K562 (cell line): ENCODE data around the gene LMBR1. TPM values are rescaled to one million over a fixed set of nuclear protein-coding genes. Genes with fewer than 3 reads are reported as not detected.

Source experiments
- ATF3 ChIP-seq, 2 experiments: fragments of 450-650 bp in 1 of 2; sonication (generic) in 1 of 2; formaldehyde crosslinking in 1 of 2; IDR thresholded peaks in 1 of 2; conservative IDR thresholded peaks in 1 of 2; 2 replicates each; pipeline versions ENCODE4 v1.6.1 to v1.8.1; 2016 to 2023; ENCODE audit warnings: mild to moderate bottlenecking in 2 of 2, moderate library complexity in 2 of 2, inconsistent platforms in 1 of 2, missing genetic modification reagents in 1 of 2
- BCLAF1 ChIP-seq, 2 experiments: fragments of 450-650 bp in 1 of 2; IDR thresholded peaks; 2 replicates each; pipeline ENCODE4 v1.6.1; 2011 to 2017; ENCODE audit warnings: low read depth in 2 of 2, antibody characterized with exemption in 1 of 2, borderline replicate concordance in 1 of 2, low read length in 1 of 2, mild to moderate bottlenecking in 1 of 2, mixed read lengths in 1 of 2; ENCODE audit not compliant: control insufficient read depth in 1 of 2
- E2F3 ChIP-seq: fragments of 250-450 bp; sonication (Bioruptor Pico); IDR thresholded peaks from 2 replicates; pipeline ENCODE4 v1.4.0; 2020; ENCODE audit warnings: mild to moderate bottlenecking
- ELF1 ChIP-seq: fragments of 200-800 bp; sonication (Bioruptor generic); IDR thresholded peaks from 2 replicates; pipeline ENCODE4 v1.6.1; 2016; ENCODE audit warnings: missing genetic modification characterization, missing compliant biosample characterization
- GABPA ChIP-seq: fragments of 200-800 bp; sonication (Bioruptor generic); conservative IDR thresholded peaks from 2 replicates; pipeline ENCODE4 v1.6.1; 2016; ENCODE audit warnings: low read depth, missing genetic modification characterization, missing compliant biosample characterization
- GTF2A2 ChIP-seq: IDR thresholded peaks from 2 replicates; pipeline ENCODE4 v1.6.1; 2016; ENCODE audit warnings: mild to moderate bottlenecking, missing genetic modification characterization, missing compliant biosample characterization
- HNRNPLL ChIP-seq: fragments of 200-400 bp; formaldehyde crosslinking; IDR thresholded peaks from 2 replicates; pipeline ENCODE4 v1.6.1; 2017; ENCODE audit warnings: low read length, low read depth, mild to moderate bottlenecking; ENCODE audit not compliant: poor library complexity, severe bottlenecking
- JUNB ChIP-seq: fragments of 450-650 bp; formaldehyde crosslinking; conservative IDR thresholded peaks from 2 replicates; pipeline ENCODE4 v1.4.0; 2020; ENCODE audit warnings: mild to moderate bottlenecking
- MEF2A ChIP-seq: IDR thresholded peaks from 2 replicates; pipeline ENCODE4 v1.6.1; 2011; ENCODE audit warnings: low read depth, mild to moderate bottlenecking, low read length, moderate library complexity; ENCODE audit not compliant: control insufficient read depth
- MIER1 ChIP-seq: fragments of 450-650 bp; IDR thresholded peaks from 2 replicates; pipeline ENCODE4 v1.6.1; 2016; ENCODE audit warnings: antibody characterized with exemption, mild to moderate bottlenecking, low read depth
- NFIC ChIP-seq: fragments of 450-650 bp; IDR thresholded peaks from 2 replicates; pipeline ENCODE4 v1.6.1; 2017; ENCODE audit warnings: mild to moderate bottlenecking, inconsistent platforms
- PHTF2 ChIP-seq: fragments of 250-450 bp; sonication (Bioruptor Pico); IDR thresholded peaks from 2 replicates; pipeline ENCODE4 v1.5.0; 2021; ENCODE audit warnings: mild to moderate bottlenecking
- POLR2A ChIP-seq: fragments of 450-650 bp; conservative IDR thresholded peaks from 2 replicates; pipeline ENCODE4 v1.6.1; 2016
- POLR2AphosphoS5 ChIP-seq: IDR thresholded peaks from 2 replicates; pipeline ENCODE4 v1.6.1; 2011; ENCODE audit warnings: mild to moderate bottlenecking, low read depth, low read length, moderate library complexity; ENCODE audit not compliant: control insufficient read depth, insufficient read depth
- POLR2H ChIP-seq: IDR thresholded peaks from 2 replicates; pipeline ENCODE4 v1.6.1; 2016; ENCODE audit warnings: missing genetic modification characterization, low read depth, mild to moderate bottlenecking, control low read depth, missing compliant biosample characterization, moderate library complexity
- RHOXF2B ChIP-seq: fragments of 250-450 bp; sonication (Bioruptor Pico); conservative IDR thresholded peaks from 2 replicates; pipeline ENCODE4 v1.5.1; 2021
- SMARCC2 ChIP-seq: fragments of 450-650 bp; IDR thresholded peaks from 2 replicates; pipeline ENCODE4 v1.6.1; 2017; ENCODE audit warnings: antibody characterized with exemption, moderate library complexity, mild to moderate bottlenecking, low read depth
- TARDBP ChIP-seq: fragments of 450-650 bp; IDR thresholded peaks from 2 replicates; pipeline ENCODE4 v1.6.1; 2016
- ZBTB34 ChIP-seq: fragments of 250-450 bp; sonication (Bioruptor Pico); IDR thresholded peaks from 2 replicates; pipeline ENCODE4 v1.8.0; 2021; ENCODE audit warnings: mild to moderate bottlenecking, moderate library complexity
- ZNF253 ChIP-seq: fragments of 250-450 bp; sonication (Bioruptor Pico); conservative IDR thresholded peaks from 2 replicates; pipeline ENCODE4 v1.6.1; 2021; ENCODE audit warnings: mild to moderate bottlenecking
- ZNF263 ChIP-seq: sonication (generic); formaldehyde crosslinking; IDR thresholded peaks from 2 replicates; pipeline ENCODE4 v1.8.0; 2022; ENCODE audit warnings: mild to moderate bottlenecking, missing genetic modification reagents, borderline replicate concordance
- ZNF324 ChIP-seq: fragments of 250-450 bp; sonication (Bioruptor Pico); IDR thresholded peaks from 2 replicates; pipeline ENCODE4 v1.4.0; 2020; ENCODE audit warnings: mild to moderate bottlenecking
- ZSCAN32 ChIP-seq: fragments of 450-650 bp; formaldehyde crosslinking; IDR thresholded peaks from 2 replicates; pipeline ENCODE4 v1.4.0; 2020; ENCODE audit warnings: mild to moderate bottlenecking, moderate library complexity
- polyA plus RNA-seq, 8 experiments: library from polyadenylated mRNA; depleted of rRNA in 4 of 8; stranded (reverse) in 5 of 8; unstranded in 3 of 8; fragments of >200 nt; fragmentation: Nextera tagmentation in 2 of 8; fragmentation: Illumina TruSeq in 1 of 8; extraction: Ambion mirVana in 2 of 8; extraction: Trizol in 1 of 8; gene quantifications; 2 replicates each; pipeline versions ENCODE4 v1.2.1 to v1.2.3, GENCODE V29; 2011 to 2014; ENCODE audit warnings: inconsistent platforms in 1 of 8, missing spikeins in 1 of 8
- total RNA-seq, 7 experiments: library from RNA; depleted of rRNA in 6 of 7; stranded (reverse); fragments of >200 nt in 6 of 7; fragmentation: Illumina TruSeq in 2 of 7; extraction: Trizol in 2 of 7; gene quantifications; 2 replicates each; pipeline versions ENCODE4 v1.2.1 to v1.2.3, GENCODE V29; 2011 to 2021; ENCODE audit warnings: low replicate concordance in 1 of 7

The LMBR1 gene
- total and polyA plus RNA-seq, 9 of the 15 experiments (the other 6 are each of a cell fraction or from before 2014, with no cell fraction given) = 7.7 to 90.0 (median 59.9) TPM

- TF ChIP-seq MEF2A (no peak), POLR2H (tag) (no peak), MIER1 (no peak), ZNF324 (CRISPR knock-in tag) (no peak), GTF2A2 (tag) (0 out of 2 replicates have a peak, but pooled peaks have one; percentile 55), ZSCAN32 (CRISPR knock-in tag) (0 out of 2 replicates have a peak, but pooled peaks have one; percentile 48), NFIC (peak; percentile 71), RHOXF2B (no peak), POLR2AphosphoS5 (peak; percentile 72), ATF3 (IDR thresholded peaks at IDR 0.05) (0 out of 2 replicates have a peak, but pooled peaks have one; percentile 5), ATF3 (CRISPR knock-in tag; conservative IDR thresholded peaks at IDR 0.05) (no peak), POLR2A (peak; percentile 78), PHTF2 (CRISPR knock-in tag) (no peak), E2F3 (CRISPR knock-in tag) (0 out of 2 replicates have a peak, but pooled peaks have one; percentile 21), ELF1 (tag) (peak; percentile 78), ZNF263 (0 out of 2 replicates have a peak, but pooled peaks have one; percentile 27), BCLAF1 (IDR thresholded peaks at IDR 0.05; ENCODE audit: borderline replicate concordance in 1 of 2, control insufficient read depth in 1 of 2, low read depth in 2 of 2, low read length in 1 of 2) (no peak), GABPA (peak; percentile 75), HNRNPLL (peak; percentile 45), ZBTB34 (CRISPR knock-in tag) (no peak), TARDBP (peak; percentile 13; the same call in 1 of the 2 replicates), JUNB (CRISPR knock-in tag) (0 out of 2 replicates have a peak, but pooled peaks have one; percentile 44), ZNF253 (CRISPR knock-in tag) (no peak), SMARCC2 (no peak)
Observed at GRCh38 chr7:156639426-156640256, 253.3 kb downstream of the LMBR1 start (continued).
